H1 (cell line): ENCODE measurements around the gene HOXB9. TPM values are rescaled to one million over a fixed set of nuclear protein-coding genes. Genes with fewer than 3 reads are reported as not detected.
A peak's percentile ranks its signal among the peaks of the same experiment; 100 is the strongest.

Experiments
- ASH2L ChIP-seq: fragments of 200-600, 300-600 bp; sonication (generic); IDR thresholded peaks from one replicate; pipeline ENCODE4 v1.7.1; 2017; ENCODE audit warnings: low read length
- BACH1 ChIP-seq: IDR thresholded peaks from 2 replicates; pipeline ENCODE4 v1.6.1; 2012; ENCODE audit warnings: low read length, improper control_type of control experiment
- BCL11A ChIP-seq, 2 experiments: IDR thresholded peaks; one replicate each; pipeline ENCODE4 v1.6.1; 2011; ENCODE audit warnings: low read depth in 2 of 2, low read length in 2 of 2, mild to moderate bottlenecking in 2 of 2
- CEBPB ChIP-seq: IDR thresholded peaks from 2 replicates; pipeline ENCODE4 v1.6.1; 2012; ENCODE audit warnings: low read depth, low read length
- CHD1 ChIP-seq: IDR thresholded peaks from 2 replicates; pipeline ENCODE4 v1.6.1; 2012; ENCODE audit warnings: low read depth, low read length, improper control_type of control experiment
- CREB1 ChIP-seq: IDR thresholded peaks from 2 replicates; pipeline ENCODE4 v1.6.1; 2012; ENCODE audit warnings: inconsistent platforms
- GABPA ChIP-seq: IDR thresholded peaks from 2 replicates; pipeline ENCODE4 v1.6.1; 2011; ENCODE audit warnings: mild to moderate bottlenecking, low read length, moderate library complexity, borderline replicate concordance; ENCODE audit not compliant: insufficient read depth
- GTF2F1 ChIP-seq: IDR thresholded peaks from 2 replicates; pipeline ENCODE4 v1.6.1; 2012; ENCODE audit warnings: low read depth, low read length, improper control_type of control experiment, borderline replicate concordance
- HDAC2 ChIP-seq, 2 experiments: fragments of 300-600 bp in 1 of 2; sonication (generic) in 1 of 2; IDR thresholded peaks; 2 replicates each; pipeline ENCODE4 v1.6.1; 2011 to 2012; ENCODE audit warnings: low read depth in 2 of 2, low read length in 2 of 2, mild to moderate bottlenecking in 2 of 2, moderate library complexity in 2 of 2, borderline replicate concordance in 1 of 2, inconsistent platforms in 1 of 2
- JUN ChIP-seq: IDR thresholded peaks from 2 replicates; pipeline ENCODE4 v1.6.1; 2011; ENCODE audit warnings: low read depth, mild to moderate bottlenecking, improper control_type of control experiment, low read length
- KDM1A ChIP-seq: fragments of 200-600, 300-600 bp; sonication (generic); IDR thresholded peaks from 2 replicates; pipeline ENCODE4 v1.7.1; 2016; ENCODE audit warnings: mild to moderate bottlenecking, low read length, borderline replicate concordance
- KDM4A ChIP-seq: IDR thresholded peaks from one replicate; pipeline ENCODE4 v1.7.1; 2012; ENCODE audit warnings: low read depth, mild to moderate bottlenecking, moderate library complexity, low read length, inconsistent platforms; ENCODE audit not compliant: severe bottlenecking
- POLR2AphosphoS5 ChIP-seq: IDR thresholded peaks from 2 replicates; pipeline ENCODE4 v1.6.1; 2011; ENCODE audit warnings: low read depth, low read length
- POU5F1 ChIP-seq: IDR thresholded peaks from 2 replicates; pipeline ENCODE4 v1.6.1; 2011; ENCODE audit warnings: low read depth, mild to moderate bottlenecking, low read length, moderate library complexity
- RAD21 ChIP-seq, 2 experiments: IDR thresholded peaks in 1 of 2; conservative IDR thresholded peaks in 1 of 2; 2 replicates each; pipeline ENCODE4 v1.6.1; 2011; ENCODE audit warnings: low read depth in 2 of 2, low read length in 2 of 2, improper control_type of control experiment in 1 of 2, inconsistent platforms in 1 of 2, mild to moderate bottlenecking in 1 of 2, moderate library complexity in 1 of 2
- SP1 ChIP-seq: IDR thresholded peaks from 2 replicates; pipeline ENCODE4 v1.6.1; 2011; ENCODE audit warnings: low read depth, low read length
- SRF ChIP-seq: IDR thresholded peaks from 2 replicates; pipeline ENCODE4 v1.6.1; 2011; ENCODE audit warnings: mild to moderate bottlenecking, low read depth, low read length, moderate library complexity
- TAF7 ChIP-seq: optimal IDR thresholded peaks from 2 replicates; pipeline ENCODE3; 2011; ENCODE audit warnings: low read depth, mild to moderate bottlenecking, inconsistent platforms, low read length, moderate library complexity, borderline replicate concordance
- TEAD4 ChIP-seq: IDR thresholded peaks from 2 replicates; pipeline ENCODE4 v1.6.1; 2012; ENCODE audit warnings: low read depth, low read length, inconsistent platforms, mixed read lengths
- ZNF274 ChIP-seq: IDR thresholded peaks from 2 replicates; pipeline ENCODE4 v1.7.0; 2012; ENCODE audit warnings: low read length, borderline replicate concordance; ENCODE audit errors: extremely low read depth
- polyA plus RNA-seq, 7 experiments: library from polyadenylated mRNA; depleted of rRNA in 3 of 7; stranded (reverse) in 5 of 7; unstranded in 2 of 7; fragments of >200 nt in 5 of 7; fragments of 200-250 nt in 2 of 7; gene quantifications; 1 replicate in 5 of 7; 2 replicates in 1 of 7; 4 replicates in 1 of 7; pipeline versions ENCODE4 v1.2.1 to v1.2.3, GENCODE V29; 2011 to 2013; ENCODE audit warnings: missing spikeins in 2 of 7, mixed read lengths in 2 of 7
- total RNA-seq: library from RNA; stranded (reverse); fragmentation: NEBNext Ultra II Directional; extraction: Animal tissue kit (Norgen Biotek cat#: 25700); gene quantifications from 2 replicates; pipeline ENCODE4 v1.2.1, GENCODE V29; 2021
- TF ChIP-seq, protein P1 (sequence below): IDR thresholded peaks from 2 replicates; pipeline ENCODE4 v1.6.1; 2012; ENCODE audit warnings: low read length, inconsistent platforms
- TF ChIP-seq, protein P2 (sequence below): IDR thresholded peaks from 2 replicates; pipeline ENCODE4 v1.6.1; 2011; ENCODE audit warnings: low read depth, mild to moderate bottlenecking, low read length; ENCODE audit not compliant: insufficient read depth

The HOXB9 gene
- total and polyA plus RNA-seq, 2 of the 8 experiments (the other 6 are each of a cell fraction or from before 2014, with no cell fraction given), result not detected

DNA sequence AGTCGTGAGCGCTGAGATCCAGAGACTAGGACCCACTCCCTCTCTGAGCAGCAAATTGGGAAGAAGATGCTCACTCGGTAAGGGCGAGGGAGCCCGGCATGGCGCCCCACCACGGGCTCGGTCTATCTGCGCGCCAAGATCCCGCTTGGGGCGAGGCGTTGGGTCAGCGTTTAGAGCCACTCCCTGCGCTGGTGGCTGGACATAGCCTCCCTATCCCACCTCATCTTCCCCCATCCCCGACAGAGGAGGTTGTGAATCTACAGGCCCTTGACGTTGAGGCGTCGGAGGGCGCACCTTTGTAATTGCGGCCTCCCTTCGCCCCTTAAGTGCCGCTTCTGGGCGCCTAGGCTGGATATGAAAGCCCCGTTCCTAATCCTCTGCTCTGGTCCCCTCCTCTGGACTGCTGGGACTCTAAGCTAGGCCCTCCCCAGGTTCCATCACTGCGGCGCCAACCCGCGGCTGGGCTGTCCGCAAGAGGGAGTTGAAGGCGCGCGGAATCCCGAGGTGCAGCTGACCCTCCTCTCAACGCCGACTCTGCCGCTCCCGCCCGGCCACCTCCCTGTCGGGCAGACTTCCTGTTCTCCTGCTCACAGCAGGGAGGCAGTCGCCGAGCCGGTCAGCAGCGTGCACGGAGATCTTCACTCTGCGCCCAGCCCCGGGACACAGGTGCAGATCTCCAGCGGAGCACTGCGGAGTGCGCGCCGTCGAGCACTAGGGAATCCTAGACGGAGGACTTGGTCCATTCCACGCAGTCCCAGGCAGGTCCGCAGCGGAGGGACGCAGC lies 16.1 kb upstream of the HOXB9 start (continued):
- no peak for TF ChIP-seq POLR2AphosphoS5
- no peak for TF ChIP-seq BACH1
- no peak for TF ChIP-seq CEBPB
- peak in 1 of 2 experiments; percentile 28; a peak in 2 of 4 replicates for TF ChIP-seq RAD21 (IDR thresholded peaks at IDR 0.05 in 1 of 2, conservative IDR thresholded peaks at IDR 0.05 in 1 of 2; ENCODE audit: low read depth in 2 of 2, low read length in 2 of 2)
- no peak for TF ChIP-seq CREB1
- no peak for TF ChIP-seq TAF7
- no peak for TF ChIP-seq KDM4A
- TF ChIP-seq, protein P1, sequence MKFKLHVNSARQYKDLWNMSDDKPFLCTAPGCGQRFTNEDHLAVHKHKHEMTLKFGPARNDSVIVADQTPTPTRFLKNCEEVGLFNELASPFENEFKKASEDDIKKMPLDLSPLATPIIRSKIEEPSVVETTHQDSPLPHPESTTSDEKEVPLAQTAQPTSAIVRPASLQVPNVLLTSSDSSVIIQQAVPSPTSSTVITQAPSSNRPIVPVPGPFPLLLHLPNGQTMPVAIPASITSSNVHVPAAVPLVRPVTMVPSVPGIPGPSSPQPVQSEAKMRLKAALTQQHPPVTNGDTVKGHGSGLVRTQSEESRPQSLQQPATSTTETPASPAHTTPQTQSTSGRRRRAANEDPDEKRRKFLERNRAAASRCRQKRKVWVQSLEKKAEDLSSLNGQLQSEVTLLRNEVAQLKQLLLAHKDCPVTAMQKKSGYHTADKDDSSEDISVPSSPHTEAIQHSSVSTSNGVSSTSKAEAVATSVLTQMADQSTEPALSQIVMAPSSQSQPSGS, result no peak
- peak; percentile 9; the same call in 1 of the 2 replicates for TF ChIP-seq SP1
- TF ChIP-seq, protein P2, sequence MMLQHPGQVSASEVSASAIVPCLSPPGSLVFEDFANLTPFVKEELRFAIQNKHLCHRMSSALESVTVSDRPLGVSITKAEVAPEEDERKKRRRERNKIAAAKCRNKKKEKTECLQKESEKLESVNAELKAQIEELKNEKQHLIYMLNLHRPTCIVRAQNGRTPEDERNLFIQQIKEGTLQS, result no peak
- no peak for TF ChIP-seq POU5F1
- no peak; the same call in 1 of the 2 replicates for TF ChIP-seq GABPA
- no peak; the same call in 1 of the 2 replicates for TF ChIP-seq KDM1A
- no peak for TF ChIP-seq GTF2F1
- TF ChIP-seq JUN, result no peak
- no peak for TF ChIP-seq ASH2L
- TF ChIP-seq ZNF274, result no peak
- no peak for TF ChIP-seq SRF
- TF ChIP-seq BCL11A (IDR thresholded peaks at IDR 0.05; ENCODE audit: low read depth in 2 of 2, low read length in 2 of 2), result no peak
- no peak for TF ChIP-seq CHD1
- TF ChIP-seq TEAD4, result no peak
- TF ChIP-seq HDAC2 (IDR thresholded peaks at IDR 0.05; ENCODE audit: borderline replicate concordance in 1 of 2, low read depth in 2 of 2, low read length in 2 of 2), result no peak
